GM12891 (cell line): ENCODE measurements around the gene FGG. TPM values are rescaled to one million over a fixed set of nuclear protein-coding genes. Genes with fewer than 3 reads are reported as not detected.

Experiments
- DNase-seq: peaks from one replicate; pipeline ENCODE4 v3.0.0; 2011; ENCODE audit warnings: low spot score; ENCODE audit not compliant: insufficient read length
- FAIRE-seq: peaks from 2 replicates; lab custom pipeline; 2011; peaks lifted over from hg19 to GRCh38; lab: Jason Lieb, UNC
- PAX5 ChIP-seq: IDR thresholded peaks from 2 replicates; pipeline ENCODE4 v1.6.1; 2011; ENCODE audit warnings: low read length, moderate library complexity, mild to moderate bottlenecking; ENCODE audit not compliant: insufficient read depth, severe bottlenecking
- POLR2A ChIP-seq: IDR thresholded peaks from 2 replicates; pipeline ENCODE4 v1.6.1; 2011; ENCODE audit warnings: low read depth, low read length, control low read depth
- POLR2AphosphoS5 ChIP-seq: IDR thresholded peaks from 2 replicates; pipeline ENCODE4 v1.6.1; 2011; ENCODE audit warnings: low read depth, low read length, control low read depth
- POU2F2 ChIP-seq: IDR thresholded peaks from 2 replicates; pipeline ENCODE4 v1.6.1; 2011; ENCODE audit warnings: low read depth, mild to moderate bottlenecking, control low read depth, low read length, moderate library complexity
- SPI1 ChIP-seq: IDR thresholded peaks from 2 replicates; pipeline ENCODE4 v1.6.1; 2011; ENCODE audit warnings: low read depth, low read length, control low read depth
- TAF1 ChIP-seq: IDR thresholded peaks from 2 replicates; pipeline ENCODE4 v1.6.1; 2011; ENCODE audit warnings: low read depth, low read length, control low read depth
- polyA plus RNA-seq: library from polyadenylated mRNA; unstranded; fragments of >200 nt; gene quantifications from one replicate; pipeline ENCODE4 v1.2.1, GENCODE V29; 2012; ENCODE audit warnings: low read depth, missing spikeins, inconsistent platforms; ENCODE audit not compliant: missing spikeins

FGG gene
- not detected for polyA plus RNA-seq

DNA sequence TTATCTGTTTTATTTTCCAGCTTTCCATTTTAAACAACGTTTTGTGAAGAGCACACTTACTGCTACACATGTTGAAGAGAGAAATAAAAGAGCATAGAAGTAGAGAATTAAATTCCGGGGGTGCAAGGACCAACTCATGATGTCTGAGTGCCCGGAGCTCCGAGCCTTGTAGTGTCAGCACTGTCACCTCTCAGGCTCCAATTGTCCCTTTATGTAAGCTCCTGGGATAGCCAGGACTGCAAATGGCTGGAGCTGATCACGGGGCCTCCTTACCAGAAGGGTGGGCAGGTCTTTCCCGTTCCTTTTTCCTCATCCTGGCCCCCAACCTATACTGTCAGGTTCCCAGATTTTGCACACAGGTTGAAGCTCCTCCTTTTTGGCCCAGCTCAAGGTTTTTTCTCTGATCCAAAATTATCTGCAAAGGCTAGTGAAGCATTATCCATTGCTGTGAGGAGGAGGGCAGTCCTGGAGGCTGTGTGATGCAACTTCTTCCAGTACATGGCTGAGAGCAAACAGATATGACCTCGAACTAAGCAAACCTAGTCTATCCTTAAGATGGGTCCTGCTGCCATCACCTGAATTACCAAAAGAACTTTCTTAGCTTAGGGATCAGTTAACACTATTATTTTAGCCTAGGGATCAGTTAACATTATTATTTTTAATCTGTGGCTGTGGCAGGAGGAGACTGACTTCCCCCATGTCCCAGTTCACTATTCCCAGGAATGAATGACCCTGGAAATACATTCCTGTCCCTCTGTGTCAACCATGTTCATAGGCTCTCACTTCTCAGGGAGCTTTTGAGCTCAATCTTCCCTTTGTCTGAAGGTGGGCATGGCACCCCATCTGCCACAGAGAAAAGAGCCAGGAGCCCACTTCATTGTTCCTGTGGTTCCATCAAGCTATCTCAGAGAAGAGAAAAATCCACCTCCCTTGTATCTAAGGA, at the start of gene FGG:
TSS of gene FGG (minus strand) at position 185 of the 943 bp plus-strand sequence. CDS start at position 138, 47 bp downstream.
- FAIRE-seq (no peak), DNase-seq (no peak)
- TF ChIP-seq SPI1: no peak
- no peak for TF ChIP-seq PAX5
- TF ChIP-seq TAF1: no peak
- TF ChIP-seq POLR2AphosphoS5: no peak
- no peak for TF ChIP-seq POU2F2
- TF ChIP-seq POLR2A: no peak

DNA sequence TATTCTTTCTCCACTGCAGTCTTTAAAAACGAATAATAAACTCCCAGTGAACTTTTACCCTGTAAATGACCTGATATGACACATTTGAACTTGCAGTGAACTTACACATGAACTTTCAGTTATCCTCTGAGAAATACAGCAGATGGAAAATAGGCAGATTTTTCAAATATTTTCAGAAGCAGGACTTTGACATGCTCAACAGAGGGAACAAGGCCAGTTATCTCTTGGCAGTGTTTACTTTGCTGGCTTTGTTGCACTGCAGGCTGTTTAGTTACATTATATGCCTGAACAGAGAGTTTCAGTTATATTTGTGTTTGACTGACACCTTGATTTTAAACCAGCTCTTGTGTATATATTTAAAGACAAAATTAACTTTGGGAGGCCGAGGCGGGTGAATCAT, 47.6 kb upstream of the FGG start:
- FAIRE-seq (no peak), DNase-seq (no peak)
- TF ChIP-seq PAX5 (no peak), POLR2A (no peak), POLR2AphosphoS5 (no peak), SPI1 (no peak), TAF1 (no peak), POU2F2 (no peak)

DNA sequence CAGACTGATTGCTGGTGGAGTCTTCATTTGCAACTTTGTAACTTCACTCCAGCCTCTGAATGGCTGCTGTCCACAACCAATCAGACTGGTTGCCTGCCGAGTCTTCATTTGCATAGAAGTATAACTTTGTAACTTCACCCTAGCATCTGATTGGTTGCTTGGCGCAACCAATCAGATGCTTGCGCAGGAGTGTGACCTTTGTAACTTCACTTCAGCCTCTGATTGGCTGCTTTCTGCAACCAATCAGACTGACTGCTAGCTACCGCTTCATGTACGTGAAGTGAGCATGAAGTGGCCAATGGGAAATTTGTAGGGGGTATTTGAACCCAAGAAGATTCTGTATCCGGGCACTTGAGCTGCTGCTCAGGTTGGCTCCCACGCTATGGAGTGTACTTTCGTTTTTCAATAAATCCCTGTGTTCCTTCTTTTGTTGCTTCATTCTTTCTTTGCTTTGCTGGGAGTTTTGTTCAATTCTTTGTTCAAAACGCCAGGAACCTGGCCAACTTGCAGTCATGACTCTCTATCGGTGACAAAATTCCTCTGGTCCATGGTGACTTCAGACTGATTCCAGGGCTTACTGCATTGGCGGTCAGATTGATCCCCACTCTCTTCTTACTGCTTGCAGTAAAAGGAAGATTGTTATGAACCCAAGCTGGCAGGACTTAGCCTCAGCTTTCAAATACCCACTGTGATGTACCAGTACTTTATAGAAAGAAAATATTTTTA, 46.4 kb upstream of the FGG start:
- TF ChIP-seq SPI1: no peak
- no peak for TF ChIP-seq TAF1
- no peak for TF ChIP-seq POLR2AphosphoS5
- TF ChIP-seq PAX5: no peak
- TF ChIP-seq POU2F2: no peak
- TF ChIP-seq POLR2A: no peak
- FAIRE-seq: no peak

DNA sequence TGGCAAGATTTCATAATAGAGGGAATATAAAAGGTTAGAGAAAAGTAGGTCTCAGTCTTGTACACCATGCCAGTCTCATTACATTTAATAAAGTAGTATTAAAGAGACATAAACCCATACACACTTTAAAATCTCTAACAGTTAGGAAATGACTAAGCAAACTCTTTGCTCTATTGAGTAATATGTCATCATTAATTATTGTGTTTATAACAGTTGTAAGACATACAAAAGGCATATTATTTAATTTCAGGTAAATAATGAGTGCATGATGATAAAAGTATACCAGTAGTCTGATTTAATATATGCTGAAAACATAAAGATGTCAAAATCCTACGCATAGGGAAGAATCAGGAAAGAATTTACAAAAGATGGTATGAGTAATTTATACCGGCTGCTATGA, 31.0 kb upstream of the FGG start:
- DNase-seq (no peak), FAIRE-seq (no peak)
- TF ChIP-seq POLR2AphosphoS5 (no peak), SPI1 (no peak), POLR2A (no peak), POU2F2 (no peak), TAF1 (no peak), PAX5 (no peak)

More for the DNA sequence above, 46.4 kb upstream of the FGG start:
- DNase-seq: no peak

DNA sequence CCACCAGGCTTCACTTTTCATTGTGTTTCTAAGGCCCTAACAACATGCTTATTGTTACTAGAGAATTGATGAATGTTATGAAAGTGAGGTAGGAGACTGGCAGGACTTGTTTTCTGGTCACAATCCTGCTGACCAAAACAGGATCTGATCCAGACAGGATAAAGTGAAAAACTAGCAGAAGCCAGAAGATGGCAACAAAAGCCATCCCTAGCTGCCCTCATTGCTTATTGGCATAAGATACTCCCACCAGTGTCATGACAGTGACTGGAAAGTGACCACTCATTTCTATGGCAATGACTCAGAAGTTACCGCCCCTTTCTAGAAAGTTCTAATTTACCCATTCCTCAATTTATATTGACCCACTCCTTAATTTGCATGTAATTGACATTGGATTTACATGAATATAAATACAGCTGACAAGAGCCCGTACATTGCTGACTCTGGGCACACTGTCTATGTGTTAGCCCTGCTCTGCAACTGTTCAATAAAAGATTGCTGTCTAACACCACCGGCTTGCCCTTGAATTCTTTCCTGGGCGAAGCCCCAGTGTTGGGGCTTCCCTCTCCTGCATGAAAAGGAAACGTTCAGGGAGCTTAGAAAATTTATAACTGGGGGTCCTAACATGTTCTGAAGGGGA, 30.0 kb upstream of the FGG start:
- FAIRE-seq: no peak
- no peak for DNase-seq
- no peak for TF ChIP-seq TAF1

DNA sequence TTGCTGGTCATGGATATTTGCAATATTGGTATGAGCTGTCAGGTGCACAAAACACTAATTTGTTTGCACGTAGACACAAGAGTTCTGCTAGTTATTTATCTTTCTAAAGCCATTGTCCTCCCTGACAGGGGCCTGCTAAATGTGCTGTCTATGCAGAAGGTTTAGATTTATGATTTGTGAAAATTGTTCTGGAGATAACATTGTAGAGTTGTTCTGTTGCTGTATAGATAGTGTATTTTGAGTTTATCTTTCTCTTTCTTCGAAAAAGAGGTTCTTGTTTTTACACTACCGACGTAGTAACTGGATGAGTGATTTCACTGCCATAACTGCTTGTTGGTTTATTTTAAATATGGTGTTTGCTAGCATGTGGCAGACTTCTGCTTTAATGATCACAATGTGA, 28.5 kb upstream of the FGG start:
- DNase-seq (no peak), FAIRE-seq (no peak)
- TF ChIP-seq POLR2A (no peak), PAX5 (no peak), POLR2AphosphoS5 (no peak), POU2F2 (no peak), TAF1 (no peak), SPI1 (no peak)

DNA sequence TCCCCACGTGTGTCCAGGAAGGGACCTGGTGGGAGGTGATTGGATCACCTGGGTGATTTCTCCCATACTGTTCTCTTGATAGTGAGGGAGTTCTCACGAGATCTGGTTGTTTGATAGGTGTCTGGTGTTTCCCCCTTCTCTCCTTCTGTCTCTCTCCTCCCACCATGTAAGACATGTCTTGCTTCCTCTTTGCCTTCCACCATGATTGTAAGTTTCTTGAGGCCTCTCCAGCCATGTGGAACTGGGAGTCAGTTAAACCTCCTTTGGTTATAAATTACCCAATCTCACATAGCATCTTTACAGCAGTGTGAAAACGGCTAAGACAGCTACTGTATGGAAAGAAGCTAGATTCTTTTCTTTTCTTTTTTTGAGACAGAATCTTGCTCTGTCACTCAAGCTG, 21.6 kb upstream of the FGG start:
- TF ChIP-seq SPI1: no peak
- no peak for TF ChIP-seq PAX5
- no peak for TF ChIP-seq POU2F2
- TF ChIP-seq POLR2AphosphoS5: no peak
- no peak for DNase-seq
- no peak for FAIRE-seq

DNA sequence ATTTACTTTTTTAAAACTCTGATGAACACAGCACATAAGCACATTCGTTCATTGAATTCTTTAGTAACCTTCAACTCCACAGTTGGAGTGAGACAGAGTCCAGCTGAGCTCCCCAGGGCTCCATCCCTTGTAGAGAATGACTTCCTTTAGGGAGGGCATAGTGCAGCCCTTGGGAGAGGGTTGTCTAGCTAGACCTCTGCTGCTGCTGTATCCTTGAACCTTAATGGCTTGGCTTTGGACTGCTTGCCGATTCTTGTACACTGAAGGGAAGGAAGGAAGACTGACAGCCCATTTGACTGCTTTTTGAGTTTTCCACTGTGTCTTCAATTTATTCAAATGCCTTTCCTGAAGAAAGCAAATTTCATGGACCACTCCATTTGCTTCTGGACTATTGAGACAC, 19.4 kb upstream of the FGG start:
- no peak for DNase-seq
- FAIRE-seq: no peak

DNA sequence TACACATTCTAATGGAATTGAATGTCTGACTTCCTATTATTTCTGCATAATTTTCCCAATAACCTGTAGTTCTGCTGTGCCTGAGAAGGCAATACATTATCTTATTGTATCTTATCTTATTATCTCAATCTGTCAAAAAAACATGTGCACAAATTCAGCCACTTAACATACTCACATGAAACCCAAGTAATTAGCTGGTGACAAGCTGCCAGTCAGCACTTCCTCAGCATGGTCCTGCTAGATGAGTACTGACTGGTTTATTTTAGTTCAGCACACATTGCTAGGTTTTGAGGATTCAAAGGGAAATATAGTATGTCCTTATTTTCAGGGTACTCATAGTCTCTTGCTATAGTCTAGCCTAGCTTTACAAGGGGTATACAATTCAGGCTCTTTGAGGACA, 17.9 kb upstream of the FGG start:
- FAIRE-seq: no peak

More for the DNA sequence above, 19.4 kb upstream of the FGG start:
- TF ChIP-seq POU2F2 (no peak), TAF1 (no peak), POLR2A (no peak), PAX5 (no peak), POLR2AphosphoS5 (no peak), SPI1 (no peak)

More for the DNA sequence above, 17.9 kb upstream of the FGG start:
- TF ChIP-seq POLR2AphosphoS5: no peak
- TF ChIP-seq TAF1: no peak
- TF ChIP-seq SPI1: no peak
- TF ChIP-seq PAX5: no peak
- TF ChIP-seq POU2F2: no peak
- TF ChIP-seq POLR2A: no peak
- no peak for DNase-seq
